CD4-positive, alpha-beta T cell (primary cell): Measurements from ENCODE around the gene SLF1. TPM values are rescaled to one million over a fixed set of nuclear protein-coding genes. Genes with fewer than 3 reads are reported as not detected.
"Not testable (repeated sequence)": the region's sequence is repeated elsewhere in the genome, so short reads cannot be mapped to it uniquely, and the experiment has no call there.

ENCODE experiments used
- ATAC-seq: fragments of 200-7000 bp; cut with Tn5 transposase; one replicate; pipeline ENCODE4 v1.10.0; 2022; ENCODE audit warnings: mild to moderate bottlenecking; ENCODE audit not compliant: poor library complexity
- CTCF ChIA-PET: fragments of 350-600 bp; sonication (Branson Sonifier 250); formaldehyde crosslinking; loops from one replicate; lab custom pipeline; 2021; ENCODE audit warnings: antibody characterized with exemption, inconsistent platforms; lab: Charles Lee
- POLR2A ChIA-PET: fragments of 350-600 bp; sonication (Branson Sonifier 250); formaldehyde crosslinking; loops from one replicate; lab custom pipeline; 2021; ENCODE audit warnings: antibody characterized with exemption, inconsistent platforms; lab: Charles Lee
- DNase-seq, 14 experiments: peaks; one replicate each; pipeline ENCODE4 v3.0.0-alpha.2; 2013 to 2020; ENCODE audit warnings: mixed read lengths in 2 of 14
- H3K27ac ChIP-seq, 2 donors: one replicate each; pipeline versions ENCODE4 v1.5.1 to v1.7.0; 2013; ENCODE audit warnings: low read length in 2 of 2, low read depth in 1 of 2, mild to moderate bottlenecking in 1 of 2
- H3K27me3 ChIP-seq, 2 experiments: 1 replicate in 1 of 2; 2 replicates in 1 of 2; pipeline versions ENCODE4 v1.6.1 to v1.7.0; 2013; ENCODE audit warnings: low read length in 2 of 2, control low read depth in 1 of 2, mild to moderate bottlenecking in 1 of 2, moderate library complexity in 1 of 2; ENCODE audit not compliant: insufficient read depth in 2 of 2, control insufficient read depth in 1 of 2
- H3K36me3 ChIP-seq: one replicate; pipeline ENCODE4 v1.6.1; 2013; ENCODE audit warnings: low read length, control low read depth; ENCODE audit not compliant: insufficient read depth
- H3K4me1 ChIP-seq: one replicate; pipeline ENCODE4 v1.6.1; 2013; ENCODE audit warnings: low read length, control low read depth; ENCODE audit not compliant: insufficient read depth
- H3K4me3 ChIP-seq: one replicate; pipeline ENCODE4 v1.5.1; 2013; ENCODE audit warnings: mild to moderate bottlenecking, low read length, moderate library complexity
- H3K9me3 ChIP-seq, 2 experiments: 1 replicate in 1 of 2; 2 replicates in 1 of 2; pipeline versions ENCODE4 v1.6.1 to v1.7.0; 2013; ENCODE audit warnings: low read length in 2 of 2, mild to moderate bottlenecking in 2 of 2, control low read depth in 1 of 2, moderate library complexity in 1 of 2; ENCODE audit not compliant: control insufficient read depth in 1 of 2, insufficient read depth in 1 of 2
- H3K27ac Mint-ChIP-seq: one replicate; pipeline ENCODE4 v1.8.0; 2020; ENCODE audit warnings: mixed read lengths
- H3K27me3 Mint-ChIP-seq: one replicate; pipeline ENCODE4 v1.8.0; 2021; ENCODE audit warnings: mixed read lengths
- H3K36me3 Mint-ChIP-seq: one replicate; pipeline ENCODE4 v1.8.0; 2021; ENCODE audit warnings: low read depth, mixed read lengths
- H3K4me1 Mint-ChIP-seq: one replicate; pipeline ENCODE4 v1.8.0; 2021; ENCODE audit warnings: low read depth, mixed read lengths
- H3K4me3 Mint-ChIP-seq: one replicate; pipeline ENCODE4 v1.8.0; 2020; ENCODE audit warnings: mild to moderate bottlenecking, mixed read lengths
- H3K9me3 Mint-ChIP-seq: one replicate; pipeline ENCODE4 v1.8.0; 2020; ENCODE audit warnings: mixed read lengths
- CTCF ChIP-seq: fragments of 200-600 bp; IDR thresholded peaks from one replicate; pipeline ENCODE4 v1.8.0; 2022; ENCODE audit warnings: antibody characterized with exemption, mild to moderate bottlenecking
- intact Hi-C, 2 experiments: fragments of 100-400 bp; cut with DNase I in 1 of 2; cut with micrococcal nuclease in 1 of 2; formaldehyde crosslinking; loops; one replicate each; pipeline versions ENCODE4 v1.15.1 to v1.9.0; 2023 to 2025; cut with DNase I, micrococcal nuclease
- polyA plus RNA-seq, 2 donors: library from polyadenylated mRNA; unstranded; fragments of 120-200 nt; gene quantifications; one replicate each; pipeline ENCODE4 v1.2.1, GENCODE V29; 2013
- total RNA-seq, 174 experiments: library from RNA in 2 of 174; stranded (reverse) in 2 of 174; gene quantifications; one replicate each; pipeline ENCODE4 v1.2.3 and lab custom pipeline; 2021 to 2026

The SLF1 gene
- total RNA-seq = 1 to 10 TPM; 7.7 to 7.9 TPM
- 7.3 TPM for polyA plus RNA-seq (2013, experiment 1 of 2)
- polyA plus RNA-seq (2013, experiment 2 of 2) = 9.1 TPM
- 16.3 to 49.9 (median 33.1) reads per million in 172 experiments for total RNA-seq (lab: John Stamatoyannopoulos, UW)

GRCh38 chr5:94618493-94619328, at the start of gene SLF1, which contains the start of gene KIAA0825:
Gene SLF1, plus strand, starts transcription at chr5:94618669. Its CDS starts 10,142 bp downstream, at chr5:94628811.
Gene KIAA0825, minus strand, starts transcription at chr5:94618604. Its CDS starts 81,478 bp downstream, at chr5:94537126.
- peak within 1 kb of the TSS; percentile 37 to 67 for H3K27ac ChIP-seq
- peaks cover 20% of the 10 kb centered on the region for H3K4me1 ChIP-seq
- peaks cover 51% of the 10 kb centered on the region for H3K4me1 Mint-ChIP-seq
- POLR2A ChIA-PET = interaction anchor here (0.6 to 1.4 kb wide), 2 partner anchors 41 to 529 kb away, joined by 3 to 6 read pairs; no protein-coding TSS in a partner anchor
- no peaks in the 10 kb centered on the region for H3K27me3 ChIP-seq
- H3K4me3 Mint-ChIP-seq = peak within 1 kb of the TSS; percentile 92
- DNase-seq (peak; percentile 71 to 92 (median 80)), ATAC-seq (peak; percentile 87)
- H3K36me3 ChIP-seq = no peaks in the 10 kb centered on the region
- H3K9me3 ChIP-seq = no peaks in the 10 kb centered on the region
- no peaks in the 10 kb centered on the region for H3K27me3 Mint-ChIP-seq
- intact Hi-C loops = loop anchor here (5.0 to 10.0 kb wide), 3 partner anchors 91 to 1024 kb away; a partner anchor contains a TSS
- no peaks in the 10 kb centered on the region for H3K9me3 Mint-ChIP-seq
- TF ChIP-seq CTCF = no peak
- peak within 1 kb of the TSS; percentile 89 for H3K27ac Mint-ChIP-seq
- H3K4me3 ChIP-seq = peak within 1 kb of the TSS; percentile 93
- H3K36me3 Mint-ChIP-seq = peaks cover 16% of the 10 kb centered on the region
- CTCF ChIA-PET = interaction anchor here (1.0 to 1.6 kb wide), 3 partner anchors 10 to 119 kb away, joined by 3 to 4 read pairs (median 4); no protein-coding TSS in a partner anchor

GRCh38 chr5:94571415-94571814, 47.1 kb upstream of the SLF1 start:
- DNase-seq (no peak), ATAC-seq (no peak)
- Mint-ChIP-seq H3K9me3 (no peaks in the 10 kb centered on the region), H3K4me3 (no peak overlapping the region), H3K27me3 (no peaks in the 10 kb centered on the region), H3K4me1 (peaks cover 18% of the 10 kb centered on the region), H3K27ac (no peak overlapping the region), H3K36me3 (no peaks in the 10 kb centered on the region)
- Histone ChIP-seq H3K9me3 (no peaks in the 10 kb centered on the region), H3K36me3 (no peaks in the 10 kb centered on the region), H3K27ac (no peak overlapping the region), H3K4me1 (peaks cover 15% of the 10 kb centered on the region), H3K4me3 (no peak overlapping the region), H3K27me3 (no peaks in the 10 kb centered on the region)
- ChIA-PET POLR2A (no interaction called here), CTCF (no interaction called here)
- intact Hi-C loops = no loop called here
- TF ChIP-seq CTCF = no peak

GRCh38 chr5:94573349-94573748, 45.1 kb upstream of the SLF1 start:
- H3K27me3 ChIP-seq, POLR2A ChIA-PET, H3K9me3 Mint-ChIP-seq, H3K36me3 ChIP-seq, H3K27ac Mint-ChIP-seq, H3K9me3 ChIP-seq, H3K4me3 ChIP-seq, H3K4me3 Mint-ChIP-seq, ATAC-seq, H3K27me3 Mint-ChIP-seq, intact Hi-C loops, H3K27ac ChIP-seq, CTCF ChIA-PET, H3K36me3 Mint-ChIP-seq: not testable (repeated sequence)
- peaks cover 15% of the 10 kb centered on the region for H3K4me1 ChIP-seq
- DNase-seq = peak in 2 of 14 experiments; percentile 18 to 38
- peaks cover 36% of the 10 kb centered on the region for H3K4me1 Mint-ChIP-seq
